Measurements from ENCODE around the gene POU2F2.
"Not testable (repeated sequence)": the region's sequence is repeated elsewhere in the genome, so short reads cannot be mapped to it uniquely, and the experiment has no call there.

Gene POU2F2

GRCh38 chr19:42124386-42124901, 7.8 kb downstream of the POU2F2 start:
- no peak for FAIRE-seq

DNA sequence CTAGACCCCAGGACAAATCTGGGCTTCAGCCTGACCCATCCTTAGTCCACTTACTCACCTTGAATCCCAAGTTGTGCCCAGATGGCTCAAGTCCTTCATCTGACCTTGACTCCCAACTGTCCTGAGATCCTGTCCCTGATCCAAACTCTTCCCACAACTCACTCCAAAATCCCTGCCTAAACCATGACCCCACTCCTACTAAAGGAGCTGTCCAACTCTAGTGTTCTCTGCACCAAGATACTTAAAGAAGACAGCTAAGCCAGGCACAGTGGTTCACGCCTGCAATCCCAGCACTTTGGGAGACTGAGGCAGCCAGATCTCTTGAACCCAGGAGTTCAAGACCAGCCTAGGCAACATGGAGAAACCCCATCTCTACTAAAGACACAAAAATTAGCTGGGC, 8.5 kb downstream of the POU2F2 start:
- no peak for FAIRE-seq

DNA sequence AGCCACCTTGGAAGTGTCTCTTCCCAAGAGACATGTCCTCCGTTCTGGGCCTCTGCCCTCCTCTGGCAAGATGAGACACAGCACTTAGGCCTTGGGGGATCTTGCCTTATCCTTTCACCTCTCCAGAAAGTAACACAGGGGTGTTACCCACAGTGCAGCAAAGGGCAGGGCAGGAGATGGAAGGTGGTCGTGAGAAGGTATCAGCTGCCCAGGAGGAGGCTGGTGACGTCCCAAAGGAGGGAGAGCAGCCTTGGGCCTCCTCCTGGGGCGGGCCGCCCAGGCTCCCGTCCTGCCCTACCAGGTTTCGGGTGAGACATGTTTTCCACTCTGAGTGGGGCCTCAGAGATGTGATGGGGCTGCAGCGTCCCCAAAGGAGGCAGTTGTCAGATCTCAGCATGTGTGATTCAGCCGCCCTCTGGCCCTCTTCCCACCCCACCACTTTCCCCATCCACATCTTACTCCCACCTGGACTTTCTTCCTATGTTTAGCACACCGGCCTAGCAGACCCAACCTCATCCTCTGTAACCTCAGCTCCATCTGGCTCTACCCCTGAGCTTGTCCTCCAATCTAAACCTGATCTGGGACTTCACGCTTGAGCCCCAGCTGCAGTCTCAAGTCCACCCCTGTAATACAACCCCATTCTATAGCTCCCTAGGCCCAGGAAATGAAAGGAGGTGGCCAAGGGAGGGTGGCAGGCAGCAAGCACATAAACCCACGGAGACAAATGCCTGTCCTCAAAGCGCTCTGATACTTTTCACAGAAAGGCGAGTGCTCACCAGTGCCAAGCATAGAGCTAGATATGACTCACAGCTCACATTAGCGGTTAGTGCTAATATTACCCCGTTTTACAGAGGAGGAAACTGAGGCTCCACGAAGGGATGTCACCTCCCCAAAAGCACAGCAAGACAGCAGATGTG, 9.3 kb downstream of the POU2F2 start:
- no peak for FAIRE-seq

DNA sequence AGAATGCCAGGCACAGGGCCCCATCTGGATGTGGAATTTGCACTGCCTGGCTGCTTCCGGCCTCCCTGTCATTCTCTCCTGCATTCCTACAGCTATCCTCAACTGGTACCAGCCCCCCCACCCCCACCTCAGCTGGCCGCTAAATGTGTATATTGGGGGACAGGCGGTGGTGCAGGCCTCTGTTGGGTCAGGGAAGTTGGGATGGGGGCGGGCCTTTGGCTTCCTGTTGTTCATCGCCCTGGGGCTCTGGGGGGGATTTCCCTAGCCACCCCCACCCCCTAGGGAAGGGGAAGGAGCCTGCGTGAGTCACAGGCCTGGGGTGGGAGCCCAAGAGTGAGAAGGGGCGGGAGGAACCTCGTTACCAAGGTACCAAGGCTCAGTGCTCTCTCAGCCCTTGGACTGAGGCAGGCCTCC, 10.6 kb downstream of the POU2F2 start:
- FAIRE-seq = no peak

- FAIRE-seq = no peak
Observed at GRCh38 chr19:42121036-42121621, 11.1 kb downstream of the POU2F2 start.

- FAIRE-seq = no peak
Observed at GRCh38 chr19:42120276-42120980, 11.8 kb downstream of the POU2F2 start.

DNA sequence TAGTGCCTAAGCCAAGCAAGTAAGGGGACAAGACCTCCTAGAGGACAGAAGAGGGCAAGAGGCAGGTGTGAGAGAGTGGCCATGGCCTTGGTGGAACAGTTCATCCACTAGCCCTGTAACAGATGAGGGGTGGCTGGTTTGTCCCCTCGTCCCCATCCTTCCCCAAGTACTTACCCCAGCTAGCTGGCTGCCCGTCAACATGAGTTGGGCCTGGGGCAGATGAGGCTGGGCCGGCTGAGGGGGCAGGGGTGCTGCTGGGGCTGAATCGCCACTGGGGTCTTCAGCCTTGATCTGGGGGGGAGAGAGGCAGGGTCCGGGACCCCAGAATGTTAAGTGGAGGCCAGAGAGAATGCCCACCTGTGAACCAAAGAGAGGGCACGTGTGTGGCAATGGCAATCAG, 15.2 kb downstream of the POU2F2 start:
- no peak for FAIRE-seq

GRCh38 chr19:42116308-42117075, 15.8 kb downstream of the POU2F2 start:
- FAIRE-seq = no peak

GRCh38 chr19:42115705-42116104, 16.5 kb downstream of the POU2F2 start:
- FAIRE-seq = no peak

DNA sequence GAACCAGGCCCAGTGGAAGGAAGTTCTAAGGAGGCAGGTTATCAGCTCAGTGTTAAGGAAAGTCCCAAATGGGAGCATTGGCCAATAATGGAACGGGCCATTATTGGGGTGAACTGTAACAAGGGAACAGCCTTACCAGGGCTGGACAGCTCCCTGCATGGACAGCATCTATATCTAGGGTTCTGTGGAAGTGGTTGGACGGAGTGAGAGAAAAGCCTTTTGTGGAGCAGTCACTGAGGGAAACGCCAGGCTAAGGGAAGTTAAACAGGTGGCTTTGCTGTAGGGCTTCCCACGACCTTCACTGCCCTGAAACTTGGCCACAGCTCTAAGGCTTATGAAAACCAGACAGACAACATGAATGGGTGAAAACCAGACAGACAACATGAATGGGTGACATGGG, 17.0 kb downstream of the POU2F2 start:
- no peak for FAIRE-seq

DNA sequence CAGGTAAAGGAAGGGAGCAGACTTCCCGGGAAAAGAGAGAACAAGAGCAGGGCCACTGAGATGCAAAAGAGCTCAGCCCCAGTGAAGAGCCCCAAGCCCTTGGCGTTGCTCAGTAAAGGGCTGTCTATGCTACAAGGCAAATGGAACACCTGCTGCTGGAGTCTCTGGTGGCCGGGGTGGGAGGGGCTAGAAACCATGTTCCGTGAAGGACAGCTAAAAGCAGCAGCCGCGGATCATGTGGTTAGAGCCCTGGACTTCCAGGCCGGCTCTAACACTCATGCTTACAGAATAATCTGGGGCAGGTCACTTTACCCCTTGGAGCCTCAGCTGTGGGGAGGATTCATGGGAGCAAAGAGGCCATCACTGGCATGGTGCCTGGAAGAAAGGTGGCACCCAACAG, 17.8 kb downstream of the POU2F2 start:
- FAIRE-seq = no peak

- no peak for FAIRE-seq
Observed at GRCh38 chr19:42113641-42114348, 18.5 kb downstream of the POU2F2 start.

GRCh38 chr19:42111811-42112210, 20.4 kb downstream of the POU2F2 start:
- no peak for FAIRE-seq

DNA sequence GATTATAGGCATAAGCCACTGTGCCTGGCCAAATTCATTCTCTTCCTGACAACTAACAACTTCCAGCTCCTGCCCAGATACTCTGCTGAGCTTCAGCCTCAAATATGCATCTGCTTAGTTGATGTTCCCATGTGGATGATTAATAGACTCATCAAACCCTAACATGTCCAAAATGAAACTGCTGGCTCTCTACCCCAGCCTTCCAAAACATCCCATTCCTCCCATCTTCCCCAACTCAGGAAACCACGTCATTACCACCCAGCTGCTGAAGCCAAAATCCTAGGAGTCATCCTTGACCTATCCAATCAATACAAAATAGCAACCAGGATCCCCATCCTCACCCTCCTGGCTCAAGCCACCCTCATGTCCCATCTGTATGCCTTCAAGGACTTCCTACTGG, 20.9 kb downstream of the POU2F2 start:
- FAIRE-seq = no peak

DNA sequence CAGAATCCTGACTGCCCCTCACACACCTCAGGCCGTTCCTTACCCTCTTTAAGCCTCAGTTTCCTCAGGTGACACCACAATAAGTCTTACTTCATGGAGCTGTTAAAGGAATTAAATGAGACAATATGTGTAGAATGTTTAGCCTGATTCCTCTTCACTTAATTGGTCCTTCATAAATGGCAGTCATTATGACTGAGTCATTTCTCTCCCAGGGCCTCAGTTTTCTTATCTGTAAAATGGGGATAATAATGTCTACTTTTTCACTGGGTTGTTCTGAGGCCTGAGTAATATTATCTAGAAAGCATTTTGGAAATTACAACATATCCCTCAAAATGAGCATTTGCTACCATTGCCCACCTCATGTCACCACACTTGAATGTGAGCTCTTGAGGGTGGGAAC, 21.6 kb downstream of the POU2F2 start:
- FAIRE-seq = no peak

GRCh38 chr19:42109896-42110295, 22.4 kb downstream of the POU2F2 start:
- FAIRE-seq = no peak

DNA sequence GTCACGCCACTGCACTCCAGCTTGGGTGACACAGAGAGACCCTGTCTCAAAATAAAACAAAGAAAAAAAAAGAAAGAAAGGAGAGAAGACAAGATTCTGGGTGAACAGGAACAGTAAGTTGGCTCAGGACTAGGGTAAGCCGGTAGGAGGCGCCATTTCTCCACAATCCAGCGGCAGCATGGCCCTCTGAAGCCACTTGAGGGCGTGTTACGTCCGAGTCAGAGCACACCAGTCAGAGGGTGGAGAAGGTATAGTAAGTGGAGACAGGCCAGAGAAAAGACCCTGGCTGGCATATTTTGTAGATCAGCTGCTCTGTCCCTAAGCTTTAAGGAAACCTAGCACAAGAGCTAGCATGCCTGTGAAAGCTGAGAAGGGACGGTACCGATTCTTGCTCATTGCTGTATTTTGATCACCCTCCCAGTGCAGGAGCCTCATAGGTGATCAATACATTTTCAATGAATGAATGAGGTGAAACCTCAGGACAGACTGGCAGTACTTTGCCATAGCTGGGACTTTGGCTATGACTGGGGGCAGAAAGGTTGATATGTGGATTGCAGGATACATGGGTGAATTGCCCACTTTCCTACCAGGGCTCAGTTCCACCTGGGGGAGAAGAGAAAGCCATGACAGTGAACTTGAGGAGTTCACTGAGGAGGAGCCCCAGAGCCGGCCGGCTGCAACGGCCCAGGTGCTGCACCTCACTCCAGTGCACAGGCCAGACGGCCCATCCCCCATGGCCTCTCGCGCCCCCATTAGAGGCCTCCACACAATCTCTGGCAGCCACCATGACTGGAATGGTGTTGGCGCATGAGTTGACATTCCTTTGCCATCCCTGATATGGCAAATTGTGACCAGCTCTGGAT, 23.5 kb downstream of the POU2F2 start:
- no peak for FAIRE-seq

GRCh38 chr19:42105368-42105767, 26.9 kb downstream of the POU2F2 start:
- FAIRE-seq = no peak

DNA sequence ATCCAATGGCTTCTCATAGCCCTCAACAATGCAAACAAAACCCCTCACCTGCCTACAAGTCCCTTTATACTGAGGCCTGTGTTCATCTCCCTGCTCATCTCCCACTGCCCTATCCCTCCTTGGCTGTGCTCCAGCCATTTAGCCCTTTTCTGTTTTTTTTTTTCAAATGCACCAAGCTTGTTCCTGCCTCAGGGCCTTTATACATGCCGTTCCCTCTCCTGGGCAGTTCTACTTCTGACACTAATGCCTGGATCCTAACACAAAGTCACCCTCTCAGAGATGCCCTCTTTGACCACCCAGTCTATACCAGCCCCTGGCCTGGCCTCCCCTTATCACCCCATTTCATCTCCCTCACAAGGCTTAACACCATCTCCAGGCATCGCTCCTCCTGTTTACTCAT, 29.4 kb downstream of the POU2F2 start:
- FAIRE-seq = no peak

- FAIRE-seq = not testable (repeated sequence)
Observed at GRCh38 chr19:42100241-42100640, 32.0 kb downstream of the POU2F2 start.

DNA sequence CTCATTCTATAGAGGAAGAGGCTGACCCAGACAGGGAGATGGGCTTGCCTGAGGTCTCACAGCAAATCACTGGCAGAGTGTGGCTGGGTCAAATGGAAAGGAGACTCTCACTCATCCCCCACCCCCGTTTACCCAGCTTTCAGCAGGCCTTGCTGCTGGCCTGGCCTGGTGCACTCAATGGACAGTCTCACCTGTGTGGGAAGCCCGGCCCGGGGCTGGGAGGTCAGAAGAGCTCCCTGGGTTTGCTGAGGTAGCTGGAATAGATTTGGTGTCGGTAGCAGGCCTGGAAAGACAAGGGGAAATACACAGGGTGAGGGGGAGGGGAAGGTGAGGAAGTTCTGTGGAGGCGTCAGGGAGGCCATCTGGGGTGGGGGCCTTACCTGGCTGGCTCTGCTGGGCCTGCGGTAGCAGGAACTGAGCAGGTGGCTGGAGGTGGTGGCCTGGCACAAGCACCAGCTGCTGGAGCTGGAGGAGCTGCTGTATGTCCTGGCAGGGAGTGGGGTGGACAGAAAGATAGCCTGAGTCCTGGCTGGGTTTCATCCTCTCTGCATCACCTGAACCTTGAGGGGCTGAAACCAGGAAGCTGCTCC, 32.8 kb downstream of the POU2F2 start:
- no peak for FAIRE-seq
